GM23248 (cell line): ENCODE measurements around the gene WNK4. TPM values are rescaled to one million over a fixed set of nuclear protein-coding genes. Genes with fewer than 3 reads are reported as not detected.

Experiments used
- DNase-seq: peaks from one replicate; pipeline ENCODE4 v3.0.0-alpha.2; 2015
- H2AFZ ChIP-seq: fragments of 200-600 bp; sonication (generic); 2 replicates; pipeline ENCODE4 v1.6.1; 2016; ENCODE audit warnings: antibody characterized with exemption
- H3F3A ChIP-seq: fragments of 200-600 bp; sonication (generic); 2 replicates; pipeline ENCODE4 v1.6.1; 2016; ENCODE audit warnings: mild to moderate bottlenecking, antibody characterized with exemption, mixed run types; ENCODE audit not compliant: insufficient read depth
- H3K27ac ChIP-seq: fragments of 200-600 bp; sonication (generic); 2 replicates; pipeline ENCODE4 v1.5.1; 2016; ENCODE audit warnings: mild to moderate bottlenecking
- H3K27me3 ChIP-seq: fragments of 200-600 bp; sonication (generic); replicated peaks from 2 replicates; pipeline ENCODE4 v1.6.1; 2016; ENCODE audit warnings: mild to moderate bottlenecking; ENCODE audit not compliant: insufficient read depth
- H3K36me3 ChIP-seq: fragments of 200-600 bp; sonication (generic); 2 replicates; pipeline ENCODE4 v1.6.1; 2016; ENCODE audit warnings: low read depth, mild to moderate bottlenecking
- H3K4me1 ChIP-seq: fragments of 200-600 bp; sonication (generic); 2 replicates; pipeline ENCODE4 v1.6.1; 2016; ENCODE audit warnings: mild to moderate bottlenecking; ENCODE audit not compliant: insufficient read depth
- H3K4me2 ChIP-seq: fragments of 200-600 bp; sonication (generic); one replicate; pipeline ENCODE4 v1.6.1; 2016; ENCODE audit warnings: mild to moderate bottlenecking; ENCODE audit not compliant: unreplicated experiment
- H3K4me3 ChIP-seq: fragments of 200-600 bp; sonication (generic); 2 replicates; pipeline ENCODE4 v1.5.1; 2016; ENCODE audit warnings: mild to moderate bottlenecking
- H3K79me2 ChIP-seq: fragments of 200-600 bp; sonication (generic); 2 replicates; pipeline ENCODE4 v1.6.1; 2016; ENCODE audit warnings: mild to moderate bottlenecking; ENCODE audit not compliant: insufficient read depth
- H3K9ac ChIP-seq: fragments of 200-600 bp; sonication (generic); 2 replicates; pipeline ENCODE4 v1.6.1; 2016; ENCODE audit warnings: mild to moderate bottlenecking
- H3K9me2 ChIP-seq: fragments of 200-600 bp; sonication (generic); 2 replicates; pipeline ENCODE4 v1.6.1; 2016; ENCODE audit warnings: mixed run types, mild to moderate bottlenecking, moderate library complexity; ENCODE audit not compliant: insufficient read depth
- H3K9me3 ChIP-seq: fragments of 200-600 bp; sonication (generic); one replicate; pipeline ENCODE4 v1.6.1; 2017; ENCODE audit warnings: low read depth
- H4K20me1 ChIP-seq: fragments of 200-600 bp; sonication (generic); 2 replicates; pipeline ENCODE4 v1.6.0; 2016; ENCODE audit not compliant: insufficient read depth
- EZH2 ChIP-seq: fragments of 200-600 bp; sonication (generic); IDR thresholded peaks from 2 replicates; pipeline ENCODE4 v1.6.1; 2018; ENCODE audit warnings: antibody characterized with exemption, mild to moderate bottlenecking; ENCODE audit not compliant: insufficient read depth, poor library complexity, severe bottlenecking
- EZH2phosphoT487 ChIP-seq: fragments of 200-600 bp; sonication (generic); IDR thresholded peaks from 2 replicates; pipeline ENCODE4 v1.6.1; 2018; ENCODE audit warnings: antibody characterized with exemption, moderate library complexity, mild to moderate bottlenecking, low read depth; ENCODE audit not compliant: insufficient read depth
- WGBS, 2 experiments: methylation state at CpG; one replicate each; pipeline ENCODE4 v1.1.6; 2015 to 2017; ENCODE audit warnings: low lambda C conversion rate in 2 of 2, low coverage in 1 of 2; ENCODE audit errors: missing lambda C conversion rate in 2 of 2; 5-methylcytosine and 5-hydroxymethylcytosine counted together
- in situ Hi-C: fragments of 300-500 bp; cut with MboI; formaldehyde crosslinking; loops from 2 replicates; pipeline ENCODE4 v1.15.0; 2020
- polyA plus RNA-seq: library from polyadenylated mRNA; unstranded; fragments of >200 nt; fragmentation: Nextera tagmentation; extraction: Ambion mirVana; gene quantifications from 2 replicates; pipeline ENCODE4 v1.2.1, GENCODE V29; 2016
- total RNA-seq: library from RNA; depleted of rRNA; stranded (reverse); fragments of >200 nt; shearing (Covaris generic); gene quantifications from 2 replicates; pipeline ENCODE4 v1.2.3, GENCODE V29; 2014

The WNK4 gene
- total and polyA plus RNA-seq, 2 experiments from 2014 or later, result 3.0 to 12.6 TPM

DNA sequence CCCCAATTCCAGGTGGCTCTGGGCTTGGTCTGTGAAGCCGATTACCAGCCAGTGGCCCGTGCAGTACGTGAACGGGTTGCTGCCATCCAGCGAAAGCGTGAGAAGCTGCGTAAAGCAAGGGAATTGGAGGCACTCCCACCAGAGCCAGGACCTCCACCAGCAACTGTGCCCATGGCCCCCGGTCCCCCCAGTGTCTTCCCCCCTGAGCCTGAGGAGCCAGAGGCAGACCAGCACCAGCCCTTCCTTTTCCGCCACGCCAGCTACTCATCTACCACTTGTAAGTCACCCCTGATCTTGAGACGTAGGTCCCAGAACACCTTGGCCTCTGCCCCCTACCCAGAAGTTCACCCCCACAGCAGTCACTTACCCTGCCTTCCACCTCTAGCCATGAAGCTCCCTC is 6.9 kb downstream of the WNK4 start:
- H3K4me3 ChIP-seq, result no peak overlapping the region
- no peak overlapping the region for H2AFZ ChIP-seq
- WGBS, 2 experiments, result 80 to 86% methylated on average over 11 of the region's 11 CpGs
- peaks cover 6% of the 10 kb centered on the region; the same call in 1 of the 2 replicates for H3K79me2 ChIP-seq
- peaks cover 4% of the 10 kb centered on the region; the same call in 1 of the 2 replicates for H3K36me3 ChIP-seq
- H3K27ac ChIP-seq, result no peak overlapping the region
- in situ Hi-C loops, result no loop called here
- no peak overlapping the region for H3K4me2 ChIP-seq
- peaks cover 14% of the 10 kb centered on the region; the same call in 1 of the 2 replicates for H3F3A ChIP-seq
- H3K9me2 ChIP-seq, result no peaks in the 10 kb centered on the region
- H3K9ac ChIP-seq, result no peak overlapping the region
- H4K20me1 ChIP-seq, result no peaks in the 10 kb centered on the region
- no peak for DNase-seq
- H3K27me3 ChIP-seq, result no peaks in the 10 kb centered on the region
- H3K4me1 ChIP-seq, result peaks cover 20% of the 10 kb centered on the region
- no peaks in the 10 kb centered on the region for H3K9me3 ChIP-seq
- TF ChIP-seq EZH2phosphoT487 (no peak), EZH2 (no peak)

DNA sequence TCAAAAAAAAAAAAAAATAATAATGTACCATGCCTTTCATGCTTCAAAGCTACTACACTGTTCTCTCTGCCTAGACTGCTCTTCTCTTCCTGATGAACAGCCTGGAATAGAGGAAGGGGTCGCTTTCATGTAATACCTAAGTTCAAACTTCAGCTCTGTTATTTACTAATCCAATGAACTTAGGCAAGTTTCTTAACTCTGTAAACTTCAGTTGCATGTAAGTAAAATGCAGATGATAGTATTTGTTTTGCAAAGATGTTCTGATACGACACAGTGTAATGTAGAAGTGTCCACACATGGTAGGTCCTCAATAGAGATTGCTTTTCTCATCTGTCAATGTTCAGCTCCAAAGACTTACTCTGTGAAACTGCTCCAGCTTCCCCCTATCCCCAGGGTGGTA is 11.5 kb downstream of the WNK4 start:
- H3K9ac ChIP-seq, result no peak overlapping the region
- H3K4me2 ChIP-seq, result no peak overlapping the region
- no peaks in the 10 kb centered on the region for H3K9me2 ChIP-seq
- H2AFZ ChIP-seq, result no peak overlapping the region
- no peaks in the 10 kb centered on the region for H4K20me1 ChIP-seq
- H3K27ac ChIP-seq, result no peak overlapping the region
- H3K79me2 ChIP-seq, result peaks cover 6% of the 10 kb centered on the region
- 0 out of 2 replicates have a peak, but pooled peaks cover 4% of the 10 kb centered on the region for H3K36me3 ChIP-seq
- H3K4me3 ChIP-seq, result no peak overlapping the region
- H3K27me3 ChIP-seq, result no peaks in the 10 kb centered on the region
- DNase-seq, result no peak
- TF ChIP-seq EZH2phosphoT487 (no peak), EZH2 (no peak)
- H3K4me1 ChIP-seq, result 0 out of 2 replicates have a peak, but pooled peaks cover 4% of the 10 kb centered on the region
- in situ Hi-C loops, result no loop called here
- H3K9me3 ChIP-seq, result no peaks in the 10 kb centered on the region
- 98 to 100% methylated on average over 2 of the region's 2 CpGs for WGBS, 2 experiments
- H3F3A ChIP-seq, result peaks cover 15% of the 10 kb centered on the region; the same call in 1 of the 2 replicates

- no peaks in the 10 kb centered on the region for H3K9me3 ChIP-seq
- 0 out of 2 replicates have a peak, but pooled peaks cover 4% of the 10 kb centered on the region for H3K36me3 ChIP-seq
- in situ Hi-C loops, result no loop called here
- TF ChIP-seq EZH2phosphoT487, result no peak
- no peak for TF ChIP-seq EZH2
- no peaks in the 10 kb centered on the region for H3K27me3 ChIP-seq
- peaks cover 10% of the 10 kb centered on the region; the same call in 1 of the 2 replicates for H3K4me1 ChIP-seq
- H2AFZ ChIP-seq, result no peak overlapping the region
- WGBS, 2 experiments, result 31 to 42% methylated on average over 5 of the region's 5 CpGs
- no peak overlapping the region for H3K4me2 ChIP-seq
- H3K27ac ChIP-seq, result no peak overlapping the region
- no peaks in the 10 kb centered on the region for H3K9me2 ChIP-seq
- peaks cover 15% of the 10 kb centered on the region; the same call in 1 of the 2 replicates for H3F3A ChIP-seq
- no peak overlapping the region for H3K9ac ChIP-seq
- no peak for DNase-seq
- no peak overlapping the region for H3K4me3 ChIP-seq
- no peaks in the 10 kb centered on the region for H4K20me1 ChIP-seq
- peaks cover 12% of the 10 kb centered on the region for H3K79me2 ChIP-seq
Observed at GRCh38 chr17:42792545-42792944, 12.1 kb downstream of the WNK4 start.

GRCh38 chr17:42795061-42795460 is 14.7 kb downstream of the WNK4 start:
- Histone ChIP-seq H3F3A (peaks cover 10% of the 10 kb centered on the region; the same call in 1 of the 2 replicates), H3K36me3 (no peaks in the 10 kb centered on the region), H4K20me1 (no peaks in the 10 kb centered on the region), H3K9me3 (no peaks in the 10 kb centered on the region), H3K27ac (no peak overlapping the region), H3K4me1 (peaks cover 13% of the 10 kb centered on the region; the same call in 1 of the 2 replicates), H3K27me3 (no peaks in the 10 kb centered on the region), H3K79me2 (peaks cover 20% of the 10 kb centered on the region), H3K9me2 (no peaks in the 10 kb centered on the region), H3K4me2 (no peak overlapping the region), H3K4me3 (no peak overlapping the region), H2AFZ (no peak overlapping the region), H3K9ac (no peak overlapping the region)
- TF ChIP-seq EZH2phosphoT487 (no peak), EZH2 (no peak)
- 78 to 90% methylated on average over 3 to 4 of the region's 4 CpGs for WGBS, 2 experiments
- in situ Hi-C loops, result no loop called here
- no peak for DNase-seq

DNA sequence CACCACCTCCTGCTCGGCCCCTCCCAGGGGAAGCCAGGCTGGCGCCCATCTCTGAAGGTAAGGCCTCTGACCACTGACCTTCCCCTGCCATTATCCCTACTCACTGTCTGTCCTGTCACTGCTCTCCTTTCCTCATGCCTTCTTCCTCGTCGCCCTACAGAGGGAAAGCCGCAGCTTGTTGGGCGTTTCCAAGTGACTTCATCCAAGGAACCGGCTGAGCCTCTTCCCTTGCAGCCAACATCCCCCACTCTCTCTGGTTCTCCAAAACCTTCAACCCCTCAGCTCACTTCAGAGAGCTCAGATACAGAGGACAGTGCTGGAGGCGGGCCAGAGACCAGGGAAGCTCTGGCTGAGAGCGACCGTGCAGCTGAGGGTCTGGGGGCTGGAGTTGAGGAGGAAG is 15.1 kb downstream of the WNK4 start:
- Histone ChIP-seq H3K79me2 (peaks cover 20% of the 10 kb centered on the region), H3K27ac (no peak overlapping the region), H3K4me2 (no peak overlapping the region), H3K9me2 (no peaks in the 10 kb centered on the region), H2AFZ (no peak overlapping the region), H3K27me3 (no peaks in the 10 kb centered on the region), H3K4me1 (peaks cover 13% of the 10 kb centered on the region; the same call in 1 of the 2 replicates), H3K4me3 (no peak overlapping the region), H3F3A (0 out of 2 replicates have a peak, but pooled peaks cover 7% of the 10 kb centered on the region), H3K9ac (no peak overlapping the region), H3K9me3 (no peaks in the 10 kb centered on the region), H4K20me1 (no peaks in the 10 kb centered on the region), H3K36me3 (no peaks in the 10 kb centered on the region)
- 87 to 90% methylated on average over 10 of the region's 10 CpGs for WGBS, 2 experiments
- no peak for DNase-seq
- TF ChIP-seq EZH2 (no peak), EZH2phosphoT487 (no peak)
- in situ Hi-C loops, result no loop called here
